Left colon (tissue), 2 donors: Measurements from ENCODE around the gene LIMA1. TPM values are rescaled to one million over a fixed set of nuclear protein-coding genes. Genes with fewer than 3 reads are reported as not detected.
"Not testable (repeated sequence)": the region's sequence is repeated elsewhere in the genome, so short reads cannot be mapped to it uniquely, and the experiment has no call there.

Experiments used
- ATAC-seq: fragments of 200-7000 bp; cut with Tn5 transposase; one replicate; pipeline ENCODE4 v1.9.1; 2020; ENCODE audit warnings: mild to moderate bottlenecking, moderate library complexity
- DNase-seq, 2 donors: peaks; one replicate each; pipeline ENCODE4 v3.0.0-alpha.2; 2020
- intact Hi-C, 2 donors: fragments of 100-400 bp; cut with DNase I in 1 of 2; cut with micrococcal nuclease in 1 of 2; formaldehyde crosslinking; loops; one replicate each; pipeline versions ENCODE4 v1.11.2 to v1.14.0; 2022; cut with DNase I, micrococcal nuclease
- long read RNA-seq: library from polyadenylated mRNA; unstranded; transcript quantifications from one replicate; pipeline ENCODE4 v2.0.0, GENCODE V29; 2021
- total RNA-seq, 2 donors: library from RNA; stranded (reverse); fragmentation: NEBNext Ultra II Directional; extraction: Animal tissue kit (Norgen Biotek cat#: 25700); gene quantifications; one replicate each; pipeline ENCODE4 v1.2.1, GENCODE V29; 2021
- donor health status: DM: no; HTN: no; CAD: no.
- donor health status: DM: yes; HTN: yes; CAD: no.

Gene LIMA1
- 100 to 1,000 TPM; 279 to 296 TPM for total RNA-seq
- long read RNA-seq, transcript LIMA1-215 (8 exons, 3,254 nt) = minor isoform, 10 of 281 reads
- long read RNA-seq, transcript LIMA1-201 (11 exons, 3,706 nt) = major isoform, 139 of 281 reads
- long read RNA-seq, transcript LIMA1-202 (11 exons, 3,669 nt) = minor isoform, 35 of 281 reads
- long read RNA-seq, partial matches to known transcripts = 37 of 281 reads
- long read RNA-seq, other reads (novel, unspliced or antisense) = 54 of 281 reads

DNA sequence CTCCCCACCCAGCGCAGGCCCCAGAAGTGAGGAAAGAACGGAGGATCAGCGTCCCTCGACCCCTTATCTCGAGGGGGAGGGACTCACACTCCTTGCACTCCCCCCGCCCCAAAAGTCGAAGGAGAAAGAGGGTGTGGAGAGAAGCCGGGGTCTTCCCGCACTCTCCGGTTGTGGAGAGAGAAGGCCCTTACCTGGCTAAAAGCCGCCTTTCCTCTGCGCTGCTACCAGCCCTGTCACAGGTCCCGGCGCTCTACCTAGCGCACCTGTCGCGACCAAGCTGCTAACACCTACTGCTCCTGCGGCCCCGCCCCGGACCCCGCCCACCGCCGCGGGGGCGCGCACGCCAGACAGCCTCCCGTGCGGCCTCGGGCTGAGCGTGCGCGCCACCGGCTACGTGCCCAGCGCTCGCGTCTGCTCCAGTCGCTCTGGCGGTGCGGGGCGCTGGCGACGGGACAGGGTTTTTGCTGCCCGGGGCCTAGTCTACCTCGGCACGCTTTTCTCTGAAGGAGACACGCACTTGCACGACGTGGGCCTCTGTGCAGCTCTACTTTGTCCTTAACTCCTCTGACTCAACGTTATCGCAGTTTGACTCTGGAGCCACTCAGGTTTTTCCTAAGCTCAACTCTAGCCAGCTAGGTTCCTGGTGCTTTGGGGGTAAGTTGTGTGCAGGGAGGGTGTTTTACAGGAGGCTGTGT is at the start of gene LIMA1:
Gene LIMA1, minus strand, starts transcription at position 292 of the 695 bp plus-strand sequence. CDS start 34,769 bp downstream, outside the sequence.
- ATAC-seq = peak; percentile 96
- intact Hi-C loops = no loop called here
- peak; percentile 92 to 94 for DNase-seq

DNA sequence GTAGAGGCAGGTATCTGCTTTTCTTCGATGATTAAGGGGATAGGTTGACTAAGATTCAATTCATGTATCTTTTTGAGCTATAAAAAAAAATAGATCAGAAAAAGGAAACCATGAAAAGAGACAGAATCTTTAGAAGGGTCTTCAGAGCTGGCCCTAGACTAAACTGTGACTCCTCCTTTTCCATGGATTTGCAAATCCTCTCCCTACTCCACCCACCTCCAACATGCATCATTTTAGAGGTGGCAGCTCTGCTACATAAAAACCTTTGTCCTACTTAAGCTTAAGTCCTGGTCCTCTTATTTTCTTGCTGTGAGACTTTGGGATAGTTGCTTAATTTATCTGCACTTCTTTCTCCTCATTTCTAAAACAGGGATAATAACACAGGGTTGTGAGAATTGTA is 48.4 kb upstream of the LIMA1 start:
- DNase-seq = no peak
- no peak for ATAC-seq
- intact Hi-C loops = no loop called here

DNA sequence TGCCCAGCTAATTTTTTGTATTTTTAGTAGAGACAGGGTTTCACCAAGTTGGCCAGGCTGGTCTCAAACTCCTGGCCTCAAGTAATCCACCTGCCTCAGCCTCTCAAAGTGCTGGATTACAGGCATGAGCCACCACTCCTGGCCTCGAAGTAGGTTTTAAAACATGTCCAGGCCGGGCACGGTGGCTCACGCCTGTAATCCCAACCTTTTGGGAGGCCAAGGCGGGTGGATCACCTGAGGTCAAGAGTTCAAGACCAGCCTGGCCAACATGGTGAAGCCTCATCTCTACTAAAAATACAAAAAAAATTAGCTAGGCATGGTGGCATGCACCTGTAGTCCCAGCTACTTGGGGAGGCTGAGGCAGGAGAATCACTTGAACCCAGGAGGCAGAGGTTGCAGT is 45.3 kb upstream of the LIMA1 start:
- ATAC-seq, intact Hi-C loops, DNase-seq: not testable (repeated sequence)

DNA sequence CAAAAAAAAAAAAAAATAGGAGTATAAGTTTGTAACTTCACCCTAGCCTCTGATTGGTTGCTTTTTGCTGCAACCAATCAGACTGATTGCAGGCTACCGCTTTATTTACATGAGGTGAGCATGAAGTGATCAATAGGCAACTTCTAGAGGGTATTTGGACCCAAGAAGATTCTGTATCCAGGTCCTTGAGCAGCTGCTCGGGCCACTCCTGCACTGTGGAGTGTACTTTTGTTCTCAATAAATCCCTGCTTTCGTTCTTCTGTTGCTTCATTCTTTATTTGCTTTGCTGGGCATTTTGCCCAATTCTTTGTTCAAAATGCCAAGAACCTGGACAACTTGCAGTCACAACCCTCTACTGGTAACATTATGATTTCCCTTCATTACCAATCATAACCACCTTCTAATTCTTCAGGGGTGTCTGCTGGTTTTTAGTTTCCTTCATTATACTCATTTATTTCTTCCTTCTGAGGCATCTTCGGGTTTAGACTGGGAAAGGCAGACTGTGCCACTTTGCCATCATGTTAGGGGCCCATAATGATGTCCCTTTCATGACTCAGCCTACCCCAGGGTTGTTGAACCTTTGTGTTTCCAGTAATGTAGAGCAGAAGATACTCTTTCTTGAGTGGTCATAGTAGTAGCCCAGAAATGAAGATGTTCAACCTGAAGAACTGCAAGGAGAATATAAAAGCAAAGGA is 43.4 kb upstream of the LIMA1 start:
- ATAC-seq = peak; percentile 83
- peak; percentile 35 to 60 for DNase-seq
- intact Hi-C loops = no loop called here

DNA sequence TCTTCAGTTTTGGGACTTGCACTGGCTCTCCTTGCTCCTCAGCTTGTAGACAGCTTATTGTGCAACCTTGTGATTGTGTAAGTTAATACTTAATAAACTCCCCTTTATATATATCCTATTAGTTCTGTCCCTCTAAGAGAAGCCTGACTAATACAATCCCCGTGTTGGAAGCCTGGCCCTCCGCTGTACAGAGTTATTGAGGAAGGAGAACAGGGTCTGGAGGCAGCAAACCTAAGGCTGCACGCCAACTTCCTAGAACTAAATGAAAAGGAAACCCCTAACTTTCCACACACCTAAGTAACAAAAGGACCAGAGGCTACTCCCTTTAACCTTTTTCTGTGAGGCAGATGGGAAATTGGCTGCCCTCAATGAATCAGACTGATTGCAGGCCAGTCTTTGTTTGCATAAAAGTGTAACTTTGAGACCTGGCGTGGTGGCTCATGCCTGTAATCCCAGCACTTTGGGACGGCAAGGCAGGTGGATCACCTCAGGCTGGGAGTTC is 42.6 kb upstream of the LIMA1 start:
- intact Hi-C loops = no loop called here
- DNase-seq (peak in 1 of 2 donors; percentile 39), ATAC-seq (peak; percentile 65)

DNA sequence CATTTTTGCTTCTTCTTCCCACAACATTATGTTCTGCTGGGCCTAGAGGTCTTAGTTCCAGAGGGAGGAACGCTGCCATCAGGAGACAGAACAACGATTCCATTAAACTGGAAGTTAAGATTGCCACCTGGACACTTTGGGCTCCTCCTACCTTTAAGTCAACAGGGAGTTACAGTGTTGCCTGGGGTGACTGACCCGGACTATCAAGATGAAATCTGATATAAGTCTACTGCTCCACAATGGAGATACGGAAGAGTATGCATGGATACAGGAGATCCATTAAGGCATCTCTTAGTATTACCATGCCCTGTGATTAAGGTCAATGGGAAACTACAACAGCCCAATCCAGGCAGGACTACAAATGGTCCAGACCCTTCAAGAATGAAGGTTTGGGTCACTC is 41.5 kb upstream of the LIMA1 start:
- peak; percentile 53 for ATAC-seq
- intact Hi-C loops = not testable (repeated sequence)
- DNase-seq = peak in 1 of 2 donors; percentile 38

DNA sequence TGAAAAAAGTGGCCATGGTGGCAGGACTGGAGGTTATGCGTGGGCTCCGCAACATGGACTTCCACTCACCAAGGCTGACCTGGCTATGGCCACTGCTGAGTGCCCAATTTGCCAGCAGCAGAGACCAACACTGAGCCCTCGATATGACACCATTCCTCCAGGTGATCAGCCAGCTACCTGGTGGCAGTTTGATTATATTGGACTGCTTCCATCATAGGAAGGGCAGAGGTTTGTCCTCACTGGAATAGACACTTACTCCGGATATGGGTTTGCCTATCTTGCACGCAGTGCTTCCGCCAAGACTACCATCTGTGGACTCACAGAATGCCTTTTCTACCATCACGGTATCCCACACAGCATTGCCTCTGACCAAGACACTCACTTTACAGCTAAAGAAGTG is 40.8 kb upstream of the LIMA1 start:
- DNase-seq, ATAC-seq, intact Hi-C loops: not testable (repeated sequence)

DNA sequence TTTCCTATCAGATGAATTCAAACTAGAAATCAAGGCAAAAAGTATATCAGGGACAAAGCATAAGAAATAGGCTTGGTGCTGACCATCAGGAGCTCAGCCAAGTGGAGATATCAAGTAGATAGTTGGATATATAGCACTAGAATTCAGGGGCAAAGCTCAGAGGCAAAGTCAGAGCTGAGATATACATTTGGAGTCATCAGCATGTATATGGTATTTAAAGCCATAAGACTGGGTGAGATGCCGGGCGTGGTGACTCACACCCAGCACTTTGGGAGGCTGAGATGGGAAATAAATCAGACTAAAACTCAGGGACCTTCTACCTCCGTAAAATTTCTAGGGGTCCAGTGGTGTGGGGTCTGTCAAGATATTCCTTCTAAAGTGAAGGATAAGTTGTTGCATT is 38.9 kb upstream of the LIMA1 start:
- DNase-seq (no peak), ATAC-seq (peak; percentile 55)
- intact Hi-C loops = no loop called here

DNA sequence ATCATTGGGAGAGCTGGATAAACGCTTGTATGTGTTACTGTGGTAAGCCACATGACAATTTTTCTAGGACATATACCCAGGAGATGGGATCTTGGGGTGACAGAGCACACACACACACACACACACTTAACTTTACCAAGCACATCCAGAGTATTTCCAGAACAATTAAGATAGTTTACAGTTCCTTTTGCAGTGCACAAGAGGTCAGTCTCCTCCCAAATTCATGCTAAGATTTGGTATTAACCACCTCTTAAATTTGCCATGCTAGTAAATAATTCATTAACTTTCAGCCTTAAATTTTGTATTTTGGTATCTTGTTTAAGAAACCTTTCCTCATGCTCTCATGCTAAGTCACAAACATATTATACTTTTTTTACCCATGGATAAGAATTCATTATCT is 33.9 kb upstream of the LIMA1 start:
- ATAC-seq (no peak), DNase-seq (no peak)
- intact Hi-C loops = no loop called here

DNA sequence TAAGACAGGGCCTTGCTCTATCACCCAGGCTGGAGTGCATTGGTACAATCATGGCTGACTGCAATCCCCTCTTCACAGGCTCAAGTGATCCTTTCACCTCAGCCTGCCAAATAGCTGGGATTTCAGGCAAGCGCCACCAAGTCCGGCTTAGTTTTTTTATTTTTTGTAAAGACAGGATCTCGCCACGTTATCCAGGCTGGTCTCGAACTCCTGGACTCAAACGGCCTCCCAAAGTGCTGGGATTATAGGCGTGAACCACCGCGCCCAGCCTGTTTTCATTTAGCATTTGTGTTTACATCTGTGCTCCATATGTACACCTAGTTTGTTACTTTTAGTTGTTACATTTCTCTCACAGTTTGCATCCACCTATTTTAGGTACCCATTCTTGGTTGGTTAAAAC is 32.5 kb upstream of the LIMA1 start:
- ATAC-seq (no peak), DNase-seq (no peak)
- intact Hi-C loops = no loop called here

DNA sequence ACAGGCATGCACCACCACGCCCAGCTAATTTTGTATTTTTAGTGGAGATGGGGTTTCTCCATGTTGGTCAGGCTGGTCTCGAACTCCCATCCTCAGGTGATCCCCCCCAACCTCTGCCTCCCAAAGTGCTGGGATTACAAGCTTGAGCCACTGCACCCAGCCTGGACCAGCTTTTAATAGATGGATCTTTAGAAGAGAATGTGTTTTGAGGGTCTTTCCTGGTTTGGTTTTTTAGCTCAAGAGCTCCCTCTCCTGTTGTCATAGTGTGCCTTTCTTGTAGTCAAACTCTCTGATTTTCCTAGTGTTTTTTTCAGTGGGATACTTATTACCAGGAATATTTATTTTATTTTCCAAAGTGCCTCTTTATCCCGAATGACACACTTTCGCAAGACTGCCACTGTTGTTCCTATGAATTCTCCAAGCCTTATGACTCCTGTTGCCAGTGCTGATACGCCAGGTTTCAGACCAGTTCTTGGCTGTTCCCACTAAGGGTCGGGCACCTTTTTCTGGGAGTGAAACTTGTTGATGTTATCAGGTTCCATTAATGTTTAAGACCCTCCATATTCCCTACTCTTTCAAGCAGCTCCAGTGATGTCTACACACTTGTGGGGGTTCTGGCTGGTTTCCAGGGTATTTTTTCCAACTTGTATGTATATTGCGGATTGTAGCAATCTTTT is 31.5 kb upstream of the LIMA1 start:
- intact Hi-C loops = loop anchor here in 1 of 2 donors (5.0 kb wide), 1 partner anchor 127 kb away; no protein-coding TSS in a partner anchor
- no peak for DNase-seq
- ATAC-seq = peak; percentile 44

DNA sequence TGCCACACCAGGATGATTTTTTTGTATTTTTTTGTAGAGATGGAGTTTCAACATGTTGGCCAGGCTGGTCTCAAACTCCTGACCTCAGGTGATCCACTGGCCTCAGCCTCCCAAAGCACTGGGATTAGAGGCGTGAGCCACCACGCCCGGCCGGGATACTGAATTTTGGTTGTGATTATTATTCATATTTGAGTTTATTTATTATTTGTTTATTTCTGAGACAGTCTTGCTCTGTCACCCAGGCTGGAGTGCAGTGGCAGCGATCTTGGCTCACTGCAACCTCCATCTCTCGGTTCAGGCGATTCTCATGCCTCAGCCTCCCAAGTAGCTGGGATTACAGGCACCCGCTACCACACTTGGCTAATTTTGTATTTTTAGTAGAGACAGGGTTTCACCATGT is 30.7 kb upstream of the LIMA1 start:
- not testable (repeated sequence) for ATAC-seq, DNase-seq
- intact Hi-C loops = loop anchor here in 1 of 2 donors (5.0 kb wide), 1 partner anchor 127 kb away; no protein-coding TSS in a partner anchor

DNA sequence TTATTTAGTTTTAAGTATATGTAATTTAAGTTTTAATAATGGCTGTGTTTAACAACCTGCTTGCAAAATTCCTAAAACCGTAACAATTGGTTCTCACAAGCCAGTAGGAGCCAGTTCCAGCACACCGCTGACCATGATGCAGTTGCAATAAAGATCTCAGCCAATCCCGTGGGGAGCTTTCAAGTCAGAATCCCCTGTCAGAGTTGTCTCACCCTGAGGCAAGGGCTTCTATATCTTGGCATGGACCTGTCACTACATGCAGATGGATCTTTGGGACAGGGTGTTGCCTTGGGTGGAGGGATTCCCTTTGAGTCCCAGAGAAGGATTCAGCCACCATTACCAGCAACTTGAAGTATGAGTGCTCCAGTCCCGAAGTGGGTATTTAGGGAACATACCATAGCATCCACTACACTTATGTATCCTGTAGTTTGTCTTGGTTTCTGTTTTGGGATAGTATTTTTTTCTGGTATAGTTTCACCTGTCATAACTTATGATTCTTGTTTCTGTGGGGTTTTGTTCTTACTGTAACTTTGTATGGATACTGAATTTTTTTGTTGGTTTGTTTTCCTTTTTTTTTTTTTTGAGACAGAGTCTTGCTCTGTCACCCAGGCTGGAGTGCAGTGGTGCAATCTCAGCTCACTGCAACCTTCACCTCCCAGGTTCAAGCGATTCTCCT is 30.1 kb upstream of the LIMA1 start:
- ATAC-seq = no peak
- intact Hi-C loops = loop anchor here in 1 of 2 donors (5.0 kb wide), 1 partner anchor 126 kb away; no protein-coding TSS in a partner anchor
- DNase-seq = no peak

DNA sequence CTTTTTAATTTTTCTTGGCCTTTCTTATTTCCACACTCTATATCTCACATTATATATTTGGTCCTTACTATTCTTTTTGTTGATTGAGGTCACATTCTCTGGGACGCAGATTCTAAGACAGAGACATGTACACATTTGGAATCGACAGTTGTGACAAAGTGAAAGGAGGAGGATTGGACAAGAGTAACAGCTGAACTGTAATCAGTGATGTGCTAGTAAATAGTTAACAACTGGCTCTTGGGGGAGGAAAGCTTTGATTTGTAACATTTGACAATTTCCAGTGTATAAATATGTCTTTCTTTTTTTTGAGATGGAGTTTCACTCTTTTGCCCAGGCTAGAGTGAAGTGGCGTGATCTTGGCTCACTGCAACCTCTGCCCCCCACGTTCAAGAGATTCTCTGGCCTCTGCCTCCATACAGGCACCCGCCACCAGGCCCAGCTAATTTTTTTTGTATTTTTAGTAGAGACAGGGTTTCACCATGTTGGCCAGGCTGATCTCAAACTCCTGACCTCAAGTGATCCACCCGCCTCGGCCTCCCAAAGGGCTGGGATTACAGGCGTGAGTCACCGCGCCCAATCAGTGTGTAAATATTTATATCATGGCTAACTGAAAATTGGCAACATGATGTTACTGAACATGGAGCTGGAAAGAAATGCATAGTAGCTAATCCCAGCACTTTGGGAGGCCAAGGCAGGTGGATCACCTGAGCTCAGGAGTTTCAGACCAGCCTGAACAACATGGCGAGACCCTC is 28.7 kb upstream of the LIMA1 start:
- intact Hi-C loops = loop anchor here in 1 of 2 donors (5.0 kb wide), 1 partner anchor 125 kb away; no protein-coding TSS in a partner anchor
- DNase-seq = peak; percentile 36 to 55
- peak; percentile 80 for ATAC-seq

DNA sequence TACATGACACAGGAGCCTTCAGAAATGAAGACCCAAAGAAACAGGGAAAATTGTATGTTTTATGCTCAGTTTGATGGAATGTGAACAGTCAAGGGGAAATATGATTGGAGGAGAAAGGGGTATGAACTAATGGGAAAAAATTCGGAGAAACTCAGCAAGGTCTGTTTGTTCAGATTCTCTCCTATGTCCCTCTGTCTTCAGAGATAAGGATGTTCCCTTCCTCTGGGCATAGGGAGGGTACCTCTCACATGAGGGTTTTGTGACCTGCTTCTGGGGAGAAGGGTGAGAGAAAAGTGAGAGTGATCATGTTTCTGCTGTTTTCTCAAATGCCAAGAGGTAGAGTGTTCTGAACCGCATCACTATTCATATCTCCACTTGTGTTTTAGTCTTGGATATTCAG is 26.6 kb upstream of the LIMA1 start:
- intact Hi-C loops = loop anchor here in 1 of 2 donors (5.0 kb wide), 1 partner anchor 123 kb away; no protein-coding TSS in a partner anchor
- no peak for ATAC-seq

DNA sequence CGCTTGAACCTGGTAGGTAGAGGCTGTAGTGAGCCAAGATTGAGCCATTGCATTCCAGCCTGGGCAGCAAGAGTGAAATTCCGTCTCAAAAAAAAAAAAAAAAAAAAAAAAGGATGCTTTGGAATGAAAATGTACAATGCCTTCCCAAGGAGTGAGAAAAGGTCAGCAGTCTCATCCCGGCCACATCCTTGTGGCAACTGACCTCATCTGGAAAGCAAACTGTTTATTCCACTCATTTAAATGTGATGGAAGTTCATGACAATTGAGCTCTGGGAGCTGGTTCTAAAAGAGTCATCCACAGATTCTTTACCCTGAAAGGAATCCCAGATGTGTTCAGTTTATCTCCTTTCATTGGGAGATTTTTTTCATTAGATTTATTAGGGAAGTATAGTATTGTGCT is 19.4 kb upstream of the LIMA1 start:
- intact Hi-C loops = no loop called here
- ATAC-seq (no peak), DNase-seq (no peak)

More for the DNA sequence above, 26.6 kb upstream of the LIMA1 start:
- no peak for DNase-seq

DNA sequence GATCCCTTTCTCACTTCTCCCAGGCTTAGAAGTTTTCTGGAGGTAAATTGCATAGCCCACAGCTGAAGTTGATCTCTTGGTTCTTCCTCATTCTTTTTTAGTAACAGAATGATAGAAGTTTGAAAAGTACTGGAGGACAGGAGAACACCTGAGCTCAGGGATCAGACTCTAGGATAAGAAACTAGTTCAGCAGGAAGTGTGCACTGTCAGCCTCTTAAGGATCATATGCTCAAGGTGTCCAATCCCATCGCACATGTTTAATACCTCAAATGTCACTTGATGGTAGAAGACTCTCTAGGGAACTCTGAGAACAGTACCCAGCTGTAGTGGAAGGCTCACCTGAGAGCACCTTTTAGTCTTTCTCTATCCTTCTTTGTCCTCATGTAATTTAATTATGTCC is 14.7 kb upstream of the LIMA1 start:
- intact Hi-C loops = no loop called here
- ATAC-seq (peak; percentile 93), DNase-seq (no peak)

DNA sequence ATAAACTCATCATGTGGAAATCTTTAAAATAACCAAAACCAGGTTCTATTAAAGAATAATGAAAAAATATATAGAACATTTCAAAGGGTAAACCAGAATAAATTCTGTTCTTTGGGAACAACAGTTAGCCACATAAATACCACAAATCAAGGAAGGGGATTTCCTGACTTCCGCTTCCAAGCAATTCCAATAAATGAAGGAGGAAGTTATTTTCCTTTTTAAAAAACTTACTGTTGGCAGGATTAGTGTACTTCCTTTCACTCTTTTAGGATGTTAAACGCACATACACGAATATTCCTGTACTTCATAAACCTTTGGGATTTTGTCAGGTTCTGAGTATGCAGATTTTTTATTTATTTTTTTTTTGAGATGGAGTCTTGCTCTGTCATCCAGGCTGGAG is 13.7 kb upstream of the LIMA1 start:
- no peak for DNase-seq
- ATAC-seq = peak; percentile 78
- intact Hi-C loops = no loop called here
